ENCODE data around the gene BLM. TPM values are rescaled to one million over a fixed set of nuclear protein-coding genes. Genes with fewer than 3 reads are reported as not detected.

BLM gene
- total RNA-seq, 4 donors from 2014 or later, result 0.29 to 5.0 (median 0.48) TPM

DNA sequence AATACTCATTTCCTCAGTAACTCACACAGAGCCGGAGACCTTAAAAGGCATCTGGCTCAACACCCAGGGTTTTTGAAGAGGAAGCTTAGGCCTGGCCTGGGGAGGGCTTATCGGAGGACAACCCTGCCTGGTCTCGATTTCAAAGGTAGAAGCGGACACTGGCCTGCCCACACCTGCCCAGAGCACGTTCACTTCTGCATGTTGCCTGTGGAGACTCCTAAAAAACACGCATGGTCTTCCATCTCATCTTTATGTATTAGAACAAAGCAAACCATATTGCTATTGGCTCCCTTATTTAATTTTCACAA is 95.8 kb downstream of the BLM start:
- Histone ChIP-seq H3K4me1 (no peaks in the 10 kb centered on the region), H3K9me3 (no peaks in the 10 kb centered on the region), H3K27ac (no peak overlapping the region), H3K27me3 (no peaks in the 10 kb centered on the region), H3K36me3 (no peaks in the 10 kb centered on the region), H3K4me3 (no peak overlapping the region)
- intact Hi-C loops (cut with DNase I; ENCODE audit: low total_unique reads), result no loop called here
- DNase-seq, result no peak
- TF ChIP-seq, protein P1, sequence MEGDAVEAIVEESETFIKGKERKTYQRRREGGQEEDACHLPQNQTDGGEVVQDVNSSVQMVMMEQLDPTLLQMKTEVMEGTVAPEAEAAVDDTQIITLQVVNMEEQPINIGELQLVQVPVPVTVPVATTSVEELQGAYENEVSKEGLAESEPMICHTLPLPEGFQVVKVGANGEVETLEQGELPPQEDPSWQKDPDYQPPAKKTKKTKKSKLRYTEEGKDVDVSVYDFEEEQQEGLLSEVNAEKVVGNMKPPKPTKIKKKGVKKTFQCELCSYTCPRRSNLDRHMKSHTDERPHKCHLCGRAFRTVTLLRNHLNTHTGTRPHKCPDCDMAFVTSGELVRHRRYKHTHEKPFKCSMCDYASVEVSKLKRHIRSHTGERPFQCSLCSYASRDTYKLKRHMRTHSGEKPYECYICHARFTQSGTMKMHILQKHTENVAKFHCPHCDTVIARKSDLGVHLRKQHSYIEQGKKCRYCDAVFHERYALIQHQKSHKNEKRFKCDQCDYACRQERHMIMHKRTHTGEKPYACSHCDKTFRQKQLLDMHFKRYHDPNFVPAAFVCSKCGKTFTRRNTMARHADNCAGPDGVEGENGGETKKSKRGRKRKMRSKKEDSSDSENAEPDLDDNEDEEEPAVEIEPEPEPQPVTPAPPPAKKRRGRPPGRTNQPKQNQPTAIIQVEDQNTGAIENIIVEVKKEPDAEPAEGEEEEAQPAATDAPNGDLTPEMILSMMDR (IDR thresholded peaks at IDR 0.05), result no peak

DNA sequence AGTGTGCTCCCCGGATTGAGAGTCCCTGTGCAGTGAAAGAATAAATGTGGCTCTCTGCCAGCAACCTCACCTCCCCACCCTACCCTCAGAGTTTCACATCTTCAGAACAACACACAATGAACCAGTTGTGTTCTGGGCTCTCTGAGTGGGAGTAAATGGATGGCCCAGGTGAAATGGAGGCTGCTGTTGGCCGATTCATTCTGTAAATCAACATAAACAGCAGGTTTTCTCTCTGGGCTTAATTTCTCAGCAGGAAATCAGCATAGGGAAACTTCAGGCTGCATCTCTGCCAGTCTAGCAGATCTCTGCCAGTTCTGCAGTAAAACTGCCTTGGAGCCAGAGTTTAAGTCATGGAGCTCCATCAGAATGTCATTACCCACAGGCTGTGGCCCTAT is 96.6 kb downstream of the BLM start:
- intact Hi-C loops (cut with DNase I; ENCODE audit: low total_unique reads), result no loop called here
- DNase-seq, result no peak
- H3K27ac ChIP-seq, result no peak overlapping the region
- TF ChIP-seq, protein P1 (IDR thresholded peaks at IDR 0.05), result no peak
- TF ChIP-seq POLR2A (IDR thresholded peaks at IDR 0.05), result no peak
- H3K9me3 ChIP-seq, result no peaks in the 10 kb centered on the region
- no peaks in the 10 kb centered on the region for H3K27me3 ChIP-seq
- no peak overlapping the region for H3K4me3 ChIP-seq
- no peaks in the 10 kb centered on the region for H3K4me1 ChIP-seq
- no peaks in the 10 kb centered on the region for H3K36me3 ChIP-seq

DNA sequence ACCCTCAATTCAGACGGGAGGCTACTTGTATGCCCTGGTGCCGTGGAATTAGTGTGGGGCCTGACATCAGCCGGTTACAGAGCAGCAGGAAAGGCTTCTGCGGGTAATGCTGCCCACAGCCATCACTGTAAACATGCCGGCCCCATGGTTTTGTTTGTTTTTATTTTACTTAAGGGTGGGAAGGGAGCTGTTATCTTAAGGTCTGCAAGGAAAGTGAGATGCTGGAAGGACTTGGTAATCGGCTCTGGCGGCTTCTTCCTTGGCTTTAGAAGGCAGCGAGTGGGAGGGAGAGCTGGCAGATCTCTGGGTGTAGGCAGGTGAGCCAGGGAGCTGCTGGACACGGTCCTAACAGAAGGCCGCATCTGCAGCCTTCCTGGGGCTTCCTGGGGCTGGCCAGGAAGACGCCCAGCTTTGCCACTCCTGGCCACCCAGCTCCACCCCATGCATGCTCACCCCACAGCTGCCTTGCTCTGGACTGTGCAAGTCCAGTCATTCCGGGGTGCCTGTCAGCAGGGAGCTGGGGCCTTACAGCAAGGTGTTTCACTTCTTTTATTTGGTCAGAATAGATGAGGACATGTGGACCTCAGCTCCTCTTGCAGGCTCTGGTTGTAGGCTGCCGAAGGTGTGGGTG is 97.2 kb downstream of the BLM start:
- Histone ChIP-seq H3K9me3 (no peaks in the 10 kb centered on the region), H3K4me1 (no peaks in the 10 kb centered on the region), H3K4me3 (no peak overlapping the region), H3K36me3 (no peaks in the 10 kb centered on the region), H3K27ac (no peak overlapping the region), H3K27me3 (no peaks in the 10 kb centered on the region)
- TF ChIP-seq POLR2A (IDR thresholded peaks at IDR 0.05), result no peak
- TF ChIP-seq, protein P1 (IDR thresholded peaks at IDR 0.05), result no peak
- no peak for DNase-seq
- intact Hi-C loops (cut with DNase I; ENCODE audit: low total_unique reads), result no loop called here

DNA sequence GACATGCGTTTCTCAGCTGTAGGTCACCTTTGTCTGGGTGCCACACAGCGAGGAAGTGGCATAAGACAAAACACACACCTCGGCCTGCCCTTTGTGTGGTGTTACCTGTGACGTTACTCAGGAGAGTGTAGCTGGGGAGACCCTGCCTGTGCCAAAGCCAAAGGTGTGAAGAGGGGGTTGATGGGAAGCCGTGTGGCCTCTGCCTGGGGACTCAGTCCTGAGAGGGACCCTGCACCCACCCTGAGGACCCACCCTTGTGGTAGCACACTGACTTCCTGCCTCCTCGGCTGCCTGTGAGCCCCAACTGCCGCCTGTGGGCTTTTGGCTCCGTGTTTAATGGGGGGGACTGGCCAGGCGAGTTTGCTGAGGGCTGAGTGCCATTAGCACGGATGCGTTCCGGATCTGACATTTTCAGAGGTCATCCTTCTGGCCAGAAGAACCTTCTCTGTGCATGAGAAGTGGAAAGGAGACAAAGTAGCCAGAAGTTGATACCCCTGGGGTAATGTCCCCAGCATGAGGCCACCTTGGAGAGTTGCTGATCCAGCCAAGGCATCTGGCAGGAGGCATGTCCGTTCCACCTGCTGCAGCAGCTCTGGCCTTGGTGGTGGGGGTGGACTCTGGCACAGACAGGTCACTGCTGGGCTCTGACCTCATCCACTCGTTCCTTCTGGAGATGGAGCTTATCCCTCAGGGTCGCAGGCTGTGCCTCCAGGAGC is 99.4 kb downstream of the BLM start:
- intact Hi-C loops (cut with DNase I; ENCODE audit: low total_unique reads), result no loop called here
- Histone ChIP-seq H3K4me3 (no peak overlapping the region), H3K36me3 (no peaks in the 10 kb centered on the region), H3K27ac (no peak overlapping the region), H3K4me1 (no peaks in the 10 kb centered on the region), H3K9me3 (no peaks in the 10 kb centered on the region), H3K27me3 (no peaks in the 10 kb centered on the region)
- DNase-seq, result no peak
- TF ChIP-seq POLR2A (IDR thresholded peaks at IDR 0.05), result no peak

DNA sequence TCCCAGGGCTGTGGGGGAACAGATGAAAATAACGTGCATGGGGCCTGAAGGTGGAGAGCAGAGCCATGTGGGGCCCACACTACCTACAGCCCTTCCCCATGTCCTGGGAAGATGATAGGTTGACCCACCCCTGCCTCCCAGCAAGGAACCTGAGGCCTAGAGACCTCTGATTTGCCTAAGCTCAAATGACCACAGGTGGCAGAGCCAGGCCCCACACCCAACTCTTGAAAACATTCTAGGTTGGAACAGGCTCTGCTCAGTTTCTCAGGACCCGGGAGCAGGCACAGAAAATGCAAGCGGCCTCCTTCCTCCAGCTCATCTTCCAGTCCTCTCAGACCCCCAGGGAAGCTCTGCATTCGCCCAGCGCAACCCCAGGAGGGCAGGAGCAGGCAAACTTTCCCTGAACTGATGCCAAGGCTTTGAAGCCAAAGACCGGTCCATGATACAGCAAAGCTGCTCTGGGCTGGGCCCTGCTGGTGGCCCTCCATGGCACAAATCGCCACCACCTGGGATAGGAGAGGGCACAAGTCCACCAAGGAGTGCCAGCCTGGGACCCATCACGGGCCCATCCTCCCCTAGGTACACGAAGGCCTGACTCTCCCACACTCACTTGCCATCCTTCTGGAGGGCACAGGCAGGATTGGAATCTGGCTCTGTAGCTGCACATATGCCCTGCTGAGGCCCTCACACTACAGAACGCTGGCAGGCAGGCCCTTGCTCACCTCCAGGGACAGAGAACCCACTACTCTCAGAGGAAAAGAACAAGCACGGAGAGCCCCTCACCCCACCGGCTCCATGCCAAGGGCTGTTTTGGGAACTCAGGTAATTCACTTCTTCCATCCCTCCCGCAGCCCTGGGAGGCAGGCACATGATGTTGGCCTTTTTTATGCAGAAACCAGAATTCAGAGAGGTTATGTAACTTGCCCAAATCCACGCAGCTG is 100.2 kb downstream of the BLM start:
- Histone ChIP-seq H3K4me1 (no peaks in the 10 kb centered on the region), H3K4me3 (no peak overlapping the region), H3K9me3 (no peaks in the 10 kb centered on the region), H3K27me3 (no peaks in the 10 kb centered on the region), H3K27ac (no peak overlapping the region), H3K36me3 (no peaks in the 10 kb centered on the region)
- DNase-seq, result no peak
- no peak for TF ChIP-seq POLR2A (IDR thresholded peaks at IDR 0.05)
- TF ChIP-seq, protein P1 (IDR thresholded peaks at IDR 0.05), result no peak
- intact Hi-C loops (cut with DNase I; ENCODE audit: low total_unique reads), result no loop called here
